ENCODE results near the gene MPZL3.
"Not testable (repeated sequence)": the region's sequence is repeated elsewhere in the genome, so short reads cannot be mapped to it uniquely, and the experiment has no call there.

The MPZL3 gene

GRCh38 chr11:118200497-118200896, 51.7 kb downstream of the MPZL3 start:
- H3K27me3 Mint-ChIP-seq = no peaks in the 10 kb centered on the region
- H3K4me3 Mint-ChIP-seq = no peak overlapping the region
- no peak overlapping the region for H3K27ac Mint-ChIP-seq
- peaks cover 11% of the 10 kb centered on the region for H3K4me1 Mint-ChIP-seq
- peaks cover 11% of the 10 kb centered on the region for H3K36me3 Mint-ChIP-seq
- H3K9me3 Mint-ChIP-seq = no peaks in the 10 kb centered on the region

DNA sequence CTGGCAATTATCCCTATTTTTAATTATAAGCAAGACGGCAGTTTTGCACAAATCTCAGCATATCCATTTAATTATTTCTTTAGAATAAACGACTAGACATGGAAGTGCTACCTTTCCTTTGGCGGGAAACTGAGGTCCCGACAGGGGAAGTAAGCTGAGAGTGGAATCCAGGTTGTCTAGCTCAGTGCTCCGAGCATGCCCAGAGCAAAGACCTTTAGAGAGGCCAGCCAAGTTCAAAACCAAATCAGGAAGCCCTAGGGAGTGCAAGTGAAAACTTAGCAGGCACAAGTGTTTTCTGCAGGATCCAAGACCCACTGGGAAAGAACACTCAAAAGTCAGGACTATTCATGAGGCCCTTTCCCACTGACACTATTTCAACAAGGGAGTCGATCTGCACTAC, 53.0 kb downstream of the MPZL3 start:
- H3K27me3 Mint-ChIP-seq = no peaks in the 10 kb centered on the region
- peaks cover 11% of the 10 kb centered on the region for H3K4me1 Mint-ChIP-seq
- peak overlapping the region; percentile 93 for H3K27ac Mint-ChIP-seq
- H3K9me3 Mint-ChIP-seq = no peaks in the 10 kb centered on the region
- peaks cover 10% of the 10 kb centered on the region for H3K36me3 Mint-ChIP-seq
- peak overlapping the region; percentile 20 for H3K4me3 Mint-ChIP-seq

DNA sequence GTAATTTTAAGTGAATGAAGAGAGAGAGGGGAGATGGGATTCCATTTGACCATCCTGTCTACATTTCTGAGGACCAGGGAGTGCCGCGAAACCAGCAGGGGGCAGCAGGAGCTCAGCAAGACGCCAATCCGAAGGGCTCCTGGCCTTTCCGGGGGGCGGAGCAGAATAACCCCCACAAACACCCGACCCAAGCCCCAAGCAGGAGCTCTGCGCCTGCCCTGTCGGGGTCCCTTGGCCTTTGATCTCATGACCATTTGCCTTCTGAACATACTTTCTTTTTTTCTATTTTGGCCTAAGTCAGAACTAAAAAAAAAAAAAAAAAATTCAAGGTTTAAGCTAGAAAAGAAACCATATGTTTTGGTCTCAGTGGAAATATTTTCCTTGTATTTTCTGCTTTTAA, 53.8 kb downstream of the MPZL3 start:
- no peak overlapping the region for H3K4me3 Mint-ChIP-seq
- H3K4me1 Mint-ChIP-seq = peaks cover 11% of the 10 kb centered on the region
- peaks cover 10% of the 10 kb centered on the region for H3K36me3 Mint-ChIP-seq

DNA sequence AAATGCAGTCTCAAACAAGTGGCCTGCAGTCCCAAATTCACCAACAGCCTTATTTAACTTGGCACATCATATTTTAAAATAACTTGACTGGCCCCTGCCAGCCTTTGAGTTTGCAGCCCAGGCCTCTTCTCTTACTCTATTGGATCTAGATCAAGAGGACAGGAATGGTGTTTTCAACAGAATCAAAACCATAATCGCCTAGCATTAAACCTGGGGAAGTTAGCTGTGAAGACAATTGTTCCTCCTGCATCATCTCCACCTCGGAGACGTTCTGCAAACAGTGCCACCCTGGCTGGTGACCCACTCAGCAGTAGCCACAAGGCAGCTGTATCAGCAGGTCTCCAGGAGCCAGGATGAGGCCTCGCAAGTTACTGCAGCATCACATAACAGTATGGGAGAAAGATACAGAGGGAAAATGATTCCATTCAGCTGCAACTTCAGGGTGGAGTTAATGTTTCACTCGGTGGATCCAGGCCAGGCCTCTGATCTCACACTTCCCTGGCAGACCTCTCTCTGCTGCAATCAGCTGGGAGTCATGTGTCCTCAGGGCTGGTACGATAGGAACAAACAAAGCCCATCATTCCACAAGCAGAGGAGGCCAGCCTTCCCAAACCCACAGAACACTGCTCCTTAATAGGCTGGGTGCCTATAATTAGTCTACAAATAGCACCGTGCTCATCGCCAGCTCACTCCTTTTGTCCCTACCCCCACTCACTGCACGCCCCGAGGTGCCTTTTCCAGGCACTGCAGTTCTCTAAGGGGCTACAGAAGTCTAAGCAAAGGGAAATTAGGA, 57.1 kb downstream of the MPZL3 start:
- no peak overlapping the region for H3K27ac Mint-ChIP-seq
- H3K36me3 Mint-ChIP-seq = peaks cover 23% of the 10 kb centered on the region
- no peaks in the 10 kb centered on the region for H3K9me3 Mint-ChIP-seq
- H3K27me3 Mint-ChIP-seq = no peaks in the 10 kb centered on the region
- peaks cover 11% of the 10 kb centered on the region for H3K4me1 Mint-ChIP-seq
- H3K4me3 Mint-ChIP-seq = no peak overlapping the region

More for the DNA sequence above, 53.8 kb downstream of the MPZL3 start:
- H3K9me3 Mint-ChIP-seq = no peaks in the 10 kb centered on the region
- H3K27me3 Mint-ChIP-seq = no peaks in the 10 kb centered on the region
- H3K27ac Mint-ChIP-seq = peak overlapping the region; percentile 93

GRCh38 chr11:118193910-118194566, 58.1 kb downstream of the MPZL3 start:
- H3K36me3 Mint-ChIP-seq = peaks cover 22% of the 10 kb centered on the region
- no peak overlapping the region for H3K27ac Mint-ChIP-seq
- no peaks in the 10 kb centered on the region for H3K9me3 Mint-ChIP-seq
- peaks cover 9% of the 10 kb centered on the region for H3K4me1 Mint-ChIP-seq
- H3K4me3 Mint-ChIP-seq = no peak overlapping the region
- H3K27me3 Mint-ChIP-seq = no peaks in the 10 kb centered on the region

- not testable (repeated sequence) for H3K27ac Mint-ChIP-seq, H3K27me3 Mint-ChIP-seq, H3K4me3 Mint-ChIP-seq, H3K9me3 Mint-ChIP-seq, H3K4me1 Mint-ChIP-seq
- peaks cover 21% of the 10 kb centered on the region for H3K36me3 Mint-ChIP-seq
Measured at GRCh38 chr11:118192817-118193216, 59.3 kb downstream of the MPZL3 start.

DNA sequence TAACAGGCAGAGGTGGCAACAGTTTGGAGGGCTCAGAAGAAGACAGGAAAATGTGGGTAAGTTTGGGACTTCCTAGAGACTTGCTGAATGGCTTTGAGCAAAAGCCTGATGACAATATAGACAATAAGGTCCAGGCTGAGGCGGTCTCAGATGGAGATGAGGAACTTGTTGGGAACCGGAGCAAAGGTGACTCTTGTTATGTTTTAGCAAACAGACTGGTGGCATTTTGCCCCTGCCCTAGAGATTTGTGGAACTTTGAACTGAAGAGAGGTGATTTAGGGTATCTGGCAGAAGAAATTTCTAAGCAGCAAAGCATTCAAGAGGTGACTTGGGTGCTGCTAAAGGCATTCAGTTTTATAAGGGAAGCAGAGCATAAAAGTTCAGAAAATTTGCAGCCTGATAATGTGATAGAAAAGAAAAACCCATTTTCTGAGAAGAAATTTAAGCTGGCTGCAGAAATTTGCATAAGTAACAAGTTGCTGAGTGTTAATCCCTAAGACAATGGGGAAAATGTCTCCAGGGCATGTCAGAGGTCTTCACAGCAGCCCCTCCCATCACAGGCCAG, 61.1 kb downstream of the MPZL3 start:
- not testable (repeated sequence) for H3K27ac Mint-ChIP-seq, H3K27me3 Mint-ChIP-seq, H3K4me1 Mint-ChIP-seq, H3K4me3 Mint-ChIP-seq, H3K9me3 Mint-ChIP-seq
- H3K36me3 Mint-ChIP-seq = peaks cover 19% of the 10 kb centered on the region

- H3K4me1 Mint-ChIP-seq = no peaks in the 10 kb centered on the region
Measured at GRCh38 chr11:118186346-118187107, 65.6 kb downstream of the MPZL3 start.

DNA sequence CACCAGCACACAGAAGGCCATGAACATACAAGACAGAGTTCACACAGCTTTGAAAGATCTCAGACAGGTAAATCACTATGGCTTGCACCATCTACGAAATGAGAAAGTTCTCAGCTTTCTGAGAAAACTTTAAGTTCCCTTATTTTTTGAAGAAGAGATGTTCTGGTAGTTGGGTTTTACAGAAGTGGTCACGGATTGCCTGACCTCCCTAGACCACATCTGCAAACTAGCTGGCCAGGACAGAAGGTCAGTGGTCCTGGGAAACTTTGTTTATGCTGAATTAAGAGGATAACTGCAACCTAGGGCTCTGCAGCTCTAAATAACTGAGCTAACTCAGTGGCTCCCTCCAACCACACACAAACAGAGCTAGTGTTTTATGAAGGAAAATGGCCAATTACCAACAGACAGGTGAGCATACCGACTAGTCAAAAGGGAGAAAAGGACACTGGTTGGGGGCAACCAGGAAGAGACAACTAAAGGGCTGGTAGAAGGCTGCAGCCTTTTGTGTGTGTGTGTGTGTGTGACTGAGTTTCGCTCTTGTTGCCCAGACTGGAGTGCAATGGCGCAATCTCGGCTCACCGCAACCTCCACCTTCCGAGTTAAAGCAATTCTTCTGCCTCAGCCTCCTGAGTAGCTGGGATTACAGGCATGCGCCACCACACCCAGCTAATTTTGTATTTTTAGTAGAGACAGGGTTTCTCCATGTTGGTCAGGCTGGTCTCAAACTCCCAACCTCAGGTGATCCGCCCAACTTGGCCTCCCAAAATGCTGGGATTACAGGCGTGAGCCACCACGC, 67.2 kb downstream of the MPZL3 start:
- Mint-ChIP-seq H3K36me3 (peaks cover 1% of the 10 kb centered on the region), H3K27me3 (peaks cover 12% of the 10 kb centered on the region), H3K9me3 (no peaks in the 10 kb centered on the region), H3K4me3 (no peak overlapping the region), H3K27ac (no peak overlapping the region), H3K4me1 (no peaks in the 10 kb centered on the region)

More at GRCh38 chr11:118186346-118187107, 65.6 kb downstream of the MPZL3 start:
- peaks cover 12% of the 10 kb centered on the region for H3K27me3 Mint-ChIP-seq
- peaks cover 3% of the 10 kb centered on the region for H3K36me3 Mint-ChIP-seq
- H3K9me3 Mint-ChIP-seq = no peaks in the 10 kb centered on the region
- no peak overlapping the region for H3K27ac Mint-ChIP-seq
- no peak overlapping the region for H3K4me3 Mint-ChIP-seq

DNA sequence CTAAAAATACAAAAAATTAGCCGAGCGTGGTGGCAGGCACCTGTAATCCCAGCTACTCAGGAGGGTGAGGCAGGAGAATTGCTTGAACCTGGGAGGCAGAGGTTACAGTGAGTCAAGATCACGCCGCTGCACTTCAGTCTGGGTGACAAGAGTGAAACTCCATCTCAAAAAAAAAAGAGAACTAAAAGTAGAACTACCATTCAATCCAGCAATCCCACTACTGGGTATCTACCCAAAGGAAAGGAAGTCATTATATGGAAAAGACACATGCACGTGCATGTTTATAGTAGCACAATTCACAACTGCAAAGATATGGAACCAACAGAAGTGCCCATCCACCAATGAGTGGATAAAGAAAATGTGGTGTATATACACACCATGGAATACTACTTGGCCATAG, 68.5 kb downstream of the MPZL3 start:
- H3K36me3 Mint-ChIP-seq, H3K4me3 Mint-ChIP-seq, H3K9me3 Mint-ChIP-seq, H3K4me1 Mint-ChIP-seq, H3K27ac Mint-ChIP-seq: not testable (repeated sequence)
- peaks cover 12% of the 10 kb centered on the region for H3K27me3 Mint-ChIP-seq

DNA sequence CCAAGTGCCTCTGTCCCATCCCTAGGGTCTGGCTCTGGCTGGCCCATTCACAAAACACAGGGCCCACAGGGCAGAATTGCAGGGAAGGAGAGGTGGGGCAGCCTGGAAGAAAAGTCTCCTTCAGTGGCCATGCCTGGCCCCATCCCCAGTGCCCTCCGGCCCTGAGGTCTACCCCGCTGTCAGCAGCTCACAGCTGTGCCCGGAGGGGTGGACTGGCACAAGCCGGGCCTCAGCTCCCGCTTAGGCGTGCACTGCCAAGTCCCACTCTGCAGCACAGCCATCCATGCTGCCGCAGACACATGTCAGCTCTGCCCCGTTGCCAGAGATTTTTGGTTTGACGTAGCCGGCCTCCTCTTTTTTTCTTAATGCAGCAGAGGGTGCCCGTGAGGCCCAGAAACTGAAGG, 71.9 kb downstream of the MPZL3 start:
- H3K4me1 Mint-ChIP-seq = no peaks in the 10 kb centered on the region
- peaks cover 6% of the 10 kb centered on the region for H3K27me3 Mint-ChIP-seq
- H3K36me3 Mint-ChIP-seq = no peaks in the 10 kb centered on the region
- H3K4me3 Mint-ChIP-seq = no peak overlapping the region
- H3K27ac Mint-ChIP-seq = no peak overlapping the region
- H3K9me3 Mint-ChIP-seq = no peaks in the 10 kb centered on the region

DNA sequence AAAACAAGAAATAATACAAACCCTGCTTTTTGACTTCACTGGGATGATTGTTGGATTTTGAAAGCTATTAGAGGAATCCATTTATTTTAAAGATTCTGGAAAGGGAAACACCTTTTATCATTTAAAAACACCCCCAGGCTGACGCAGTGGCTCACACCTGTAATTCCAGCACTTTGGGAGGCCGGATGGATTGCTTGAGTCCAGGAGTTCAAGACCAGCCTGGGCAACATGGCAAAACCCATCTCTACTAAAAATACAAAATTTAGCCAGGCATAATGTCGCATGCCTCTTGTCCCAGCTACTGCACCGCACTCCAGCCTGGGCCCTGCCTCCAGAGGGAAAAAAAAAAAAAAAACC, 75.4 kb downstream of the MPZL3 start:
- H3K4me1 Mint-ChIP-seq = peaks cover 3% of the 10 kb centered on the region
- H3K9me3 Mint-ChIP-seq = no peaks in the 10 kb centered on the region
- no peaks in the 10 kb centered on the region for H3K36me3 Mint-ChIP-seq

More for the DNA sequence above, 75.4 kb downstream of the MPZL3 start:
- Mint-ChIP-seq H3K27ac (no peak overlapping the region), H3K4me3 (no peak overlapping the region), H3K27me3 (no peaks in the 10 kb centered on the region)

Measured in activated naive CD4-positive, alpha-beta T cell treated with anti-CD3 and anti-CD28 coated beads, Interleukin-2, amount 50 U/mL, for 24 hours (primary cell).